Measurements from ENCODE around the gene NEAT1.
A peak's percentile ranks its signal among the peaks of the same experiment; 100 is the strongest.

The NEAT1 gene

GRCh38 chr11:65424205-65425104 is 1.9 kb downstream of the NEAT1 start:
- peak; percentile 55 for DNase-seq

GRCh38 chr11:65425105-65425970 is 2.7 kb downstream of the NEAT1 start:
- peak; percentile 74 for DNase-seq

- DNase-seq, result peak; percentile 10
Observed at GRCh38 chr11:65425971-65426838, 3.6 kb downstream of the NEAT1 start.

GRCh38 chr11:65426839-65427690 is 4.5 kb downstream of the NEAT1 start:
- peak; percentile 49 for DNase-seq

GRCh38 chr11:65427691-65428577 is 5.3 kb downstream of the NEAT1 start:
- peak; percentile 29 for DNase-seq

- DNase-seq, result peak; percentile 12
Observed at GRCh38 chr11:65428578-65429067, 6.0 kb downstream of the NEAT1 start.

GRCh38 chr11:65429068-65429681 is 6.6 kb downstream of the NEAT1 start:
- DNase-seq, result peak; percentile 9

- DNase-seq, result peak; percentile 26
Observed at GRCh38 chr11:65429724-65430405, 7.3 kb downstream of the NEAT1 start.

GRCh38 chr11:65430406-65431217 is 8.0 kb downstream of the NEAT1 start:
- no peak for DNase-seq

GRCh38 chr11:65431451-65432099 is 9.0 kb downstream of the NEAT1 start:
- no peak for DNase-seq

- DNase-seq, result no peak
Observed at GRCh38 chr11:65432100-65432650, 9.6 kb downstream of the NEAT1 start.

GRCh38 chr11:65432686-65433582 is 10.3 kb downstream of the NEAT1 start:
- no peak for DNase-seq

- no peak for DNase-seq
Observed at GRCh38 chr11:65433657-65434056, 11.1 kb downstream of the NEAT1 start.

- DNase-seq, result no peak
Observed at GRCh38 chr11:65434057-65434666, 11.6 kb downstream of the NEAT1 start.

GRCh38 chr11:65434667-65435410 is 12.2 kb downstream of the NEAT1 start:
- no peak for DNase-seq
